ENCODE results near the gene GSTM4.

- TF ChIP-seq CTCF (IDR thresholded peaks at IDR 0.05) = no peak
- no peak for TF ChIP-seq POLR2A (IDR thresholded peaks at IDR 0.05)
These were observed 41.2 kb downstream of the GSTM4 start for GRCh38 chr1:109697066-109697465.

All from body of pancreas (tissue), 4 donors.